ENCODE data around the gene TBC1D21. TPM values are rescaled to one million over a fixed set of nuclear protein-coding genes. Genes with fewer than 3 reads are reported as not detected.
"Not testable (repeated sequence)": the region's sequence is repeated elsewhere in the genome, so short reads cannot be mapped to it uniquely, and the experiment has no call there.

The TBC1D21 gene
- polyA plus RNA-seq, 1 donor: not detected

DNA sequence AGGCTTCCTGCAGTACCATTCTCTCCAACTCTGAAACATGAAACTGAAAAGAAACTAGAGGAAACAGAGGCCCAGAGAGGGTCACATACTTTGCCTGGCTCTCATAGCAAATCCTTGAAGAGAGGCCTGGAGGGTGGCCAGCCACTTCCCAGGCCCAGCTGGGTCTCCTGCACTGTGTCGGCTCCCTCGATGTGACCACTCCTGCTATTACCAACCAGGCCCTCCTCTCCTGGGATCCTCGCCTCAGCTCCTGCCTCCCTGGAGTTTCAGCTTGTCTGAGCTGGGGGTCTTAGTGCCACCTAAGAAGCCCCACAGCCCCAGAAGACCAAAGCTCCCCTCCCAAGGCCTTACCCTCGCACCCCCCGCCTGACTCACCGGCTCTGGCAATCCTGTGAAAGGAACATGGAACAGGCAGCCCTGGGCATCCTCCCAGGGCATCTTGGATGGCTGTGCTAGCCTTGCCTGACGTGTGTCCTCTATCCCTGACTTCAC is 57.5 kb downstream of the TBC1D21 start:
- peaks cover 8% of the 10 kb centered on the region for H3K4me1 ChIP-seq (ENCODE audit: control insufficient read depth, insufficient read depth, low read length)
- no peaks in the 10 kb centered on the region for H3K9me3 ChIP-seq (ENCODE audit: control insufficient read depth, low read depth, low read length)
- no peak overlapping the region for H3K4me3 ChIP-seq (ENCODE audit: low read length)
- WGBS (ENCODE audit: insufficient coverage, low lambda C conversion rate): no CpG with 5 or more reads among the region's 7 CpGs
- no peak for DNase-seq
- peaks cover 5% of the 10 kb centered on the region for H3K27me3 ChIP-seq (ENCODE audit: control insufficient read depth, insufficient read depth, low read length)
- H3K27ac ChIP-seq (ENCODE audit: low read length): no peak overlapping the region
- no peaks in the 10 kb centered on the region for H3K36me3 ChIP-seq (ENCODE audit: control insufficient read depth, insufficient read depth, low read length)

DNA sequence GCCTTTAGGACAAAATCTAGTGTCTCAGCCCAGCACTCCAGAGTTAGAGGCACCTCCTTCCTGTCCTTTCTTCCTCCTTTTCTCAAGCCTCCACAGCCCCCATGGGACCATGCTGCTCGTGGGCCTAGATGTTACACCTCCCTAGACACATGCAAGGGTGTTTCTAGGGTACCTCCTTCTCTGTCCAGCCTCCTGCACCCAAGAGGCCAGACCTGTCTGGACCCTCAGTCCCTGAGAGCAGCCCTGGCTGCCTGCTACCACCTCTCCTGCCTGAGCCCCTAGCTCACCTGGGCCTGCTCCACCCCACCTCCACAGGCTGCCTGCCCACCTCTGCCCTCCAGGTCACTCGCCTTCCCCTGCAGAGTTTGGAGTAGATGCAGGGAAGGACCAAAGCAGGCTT is 58.1 kb downstream of the TBC1D21 start:
- no peak for DNase-seq
- no peaks in the 10 kb centered on the region for H3K36me3 ChIP-seq (ENCODE audit: control insufficient read depth, insufficient read depth, low read length)
- H3K27me3 ChIP-seq (ENCODE audit: control insufficient read depth, insufficient read depth, low read length): peaks cover 5% of the 10 kb centered on the region
- H3K27ac ChIP-seq (ENCODE audit: low read length): no peak overlapping the region
- H3K9me3 ChIP-seq (ENCODE audit: control insufficient read depth, low read depth, low read length): no peaks in the 10 kb centered on the region
- no peak overlapping the region for H3K4me3 ChIP-seq (ENCODE audit: low read length)
- no CpG with 5 or more reads among the region's 2 CpGs for WGBS (ENCODE audit: insufficient coverage, low lambda C conversion rate)
- H3K4me1 ChIP-seq (ENCODE audit: control insufficient read depth, insufficient read depth, low read length): peaks cover 7% of the 10 kb centered on the region

DNA sequence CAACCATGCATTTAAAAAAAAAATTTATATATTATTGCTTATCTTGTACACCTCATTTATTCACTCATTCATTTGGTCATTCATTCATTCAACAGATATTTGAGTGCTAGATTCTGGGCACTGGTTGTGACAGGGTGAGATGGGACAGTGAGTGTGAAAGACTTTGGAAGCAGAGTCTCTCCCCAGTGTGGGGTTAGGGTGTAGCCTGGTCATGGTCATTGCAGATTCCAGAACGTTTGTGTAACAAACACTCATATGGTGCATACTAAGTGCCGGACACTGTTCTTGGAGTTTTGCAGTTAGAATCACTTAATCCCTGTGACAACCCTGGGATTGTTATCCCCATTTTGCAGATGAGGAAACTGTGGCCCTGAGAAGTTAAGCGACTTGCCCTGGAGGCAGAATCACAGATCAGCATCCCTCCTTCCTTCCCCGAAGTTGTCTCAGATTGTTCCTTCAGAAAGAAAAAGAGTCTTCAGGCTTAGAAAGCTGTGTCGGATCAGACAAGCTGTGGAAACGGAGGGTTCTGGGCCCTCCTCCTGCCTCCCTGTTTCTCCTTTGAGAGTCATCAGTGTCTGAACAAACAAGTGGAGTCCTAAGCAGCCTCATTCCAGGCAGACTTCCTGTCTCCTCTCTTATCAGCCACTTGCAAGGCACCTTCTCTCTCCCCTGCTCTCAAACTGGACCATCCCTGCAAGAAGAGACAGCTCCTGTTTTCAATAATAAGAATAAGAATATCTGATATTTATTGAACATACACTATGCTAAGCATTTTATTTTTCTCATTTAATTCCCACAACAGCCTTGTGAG is 59.2 kb downstream of the TBC1D21 start:
- H3K4me1 ChIP-seq (ENCODE audit: control insufficient read depth, insufficient read depth, low read length): peaks cover 5% of the 10 kb centered on the region

DNA sequence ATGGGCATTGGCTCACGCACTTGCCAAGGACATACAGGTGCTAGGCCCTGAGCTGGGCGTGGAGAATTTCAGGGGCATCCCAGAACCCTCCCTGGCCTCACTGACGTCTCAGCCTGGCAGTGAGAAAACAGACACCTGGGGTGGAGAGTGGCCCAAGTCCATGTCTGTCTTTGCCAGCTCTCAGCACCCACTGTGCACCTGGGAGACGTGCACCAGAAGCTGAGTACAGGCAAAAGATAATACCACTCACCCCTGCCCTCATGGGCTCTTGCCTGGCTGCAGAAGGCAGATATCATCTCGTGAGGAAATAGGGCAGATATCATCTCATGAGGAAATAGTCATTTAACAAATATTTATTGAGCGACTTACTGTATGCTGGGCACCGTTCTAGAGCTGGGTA is 60.9 kb downstream of the TBC1D21 start:
- 66% methylated on average over 3 of the region's 7 CpGs for WGBS (ENCODE audit: insufficient coverage, low lambda C conversion rate)
- no peaks in the 10 kb centered on the region for H3K9me3 ChIP-seq (ENCODE audit: control insufficient read depth, low read depth, low read length)
- H3K27me3 ChIP-seq (ENCODE audit: control insufficient read depth, insufficient read depth, low read length): peaks cover 3% of the 10 kb centered on the region
- H3K27ac ChIP-seq (ENCODE audit: low read length): no peak overlapping the region
- no peaks in the 10 kb centered on the region for H3K36me3 ChIP-seq (ENCODE audit: control insufficient read depth, insufficient read depth, low read length)
- no peaks in the 10 kb centered on the region for H3K4me1 ChIP-seq (ENCODE audit: control insufficient read depth, insufficient read depth, low read length)
- no peak overlapping the region for H3K4me3 ChIP-seq (ENCODE audit: low read length)
- no peak for DNase-seq

More for the DNA sequence above, 59.2 kb downstream of the TBC1D21 start:
- Histone ChIP-seq H3K27me3 (ENCODE audit: control insufficient read depth, insufficient read depth, low read length) (peaks cover 5% of the 10 kb centered on the region), H3K9me3 (ENCODE audit: control insufficient read depth, low read depth, low read length) (no peaks in the 10 kb centered on the region), H3K27ac (ENCODE audit: low read length) (no peak overlapping the region), H3K4me3 (ENCODE audit: low read length) (no peak overlapping the region), H3K36me3 (ENCODE audit: control insufficient read depth, insufficient read depth, low read length) (no peaks in the 10 kb centered on the region)
- no peak for DNase-seq
- no CpG with 5 or more reads among the region's 6 CpGs for WGBS (ENCODE audit: insufficient coverage, low lambda C conversion rate)

DNA sequence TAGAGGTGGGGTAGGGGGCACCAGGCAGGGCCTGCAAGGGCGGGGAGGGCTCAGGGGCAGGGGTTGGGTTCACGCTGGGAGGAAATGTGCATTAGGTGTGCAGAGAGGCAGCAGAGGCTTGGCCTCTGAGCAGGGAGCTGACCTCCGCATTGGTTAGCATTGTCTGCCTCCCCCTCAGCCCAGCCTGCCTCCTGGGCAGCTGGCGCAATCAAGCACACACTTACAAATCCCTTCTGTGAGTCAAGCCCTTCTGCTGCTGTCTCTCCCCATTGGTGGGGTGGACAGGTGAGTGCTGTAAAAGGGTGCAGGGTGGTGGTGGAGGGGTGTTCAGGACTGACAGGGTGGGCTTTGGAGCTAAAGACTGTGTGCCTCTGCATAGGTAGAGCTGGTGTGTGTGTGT is 62.2 kb downstream of the TBC1D21 start:
- H3K9me3 ChIP-seq (ENCODE audit: control insufficient read depth, low read depth, low read length): no peaks in the 10 kb centered on the region
- H3K36me3 ChIP-seq (ENCODE audit: control insufficient read depth, insufficient read depth, low read length): no peaks in the 10 kb centered on the region
- H3K4me1 ChIP-seq (ENCODE audit: control insufficient read depth, insufficient read depth, low read length): no peaks in the 10 kb centered on the region
- WGBS (ENCODE audit: insufficient coverage, low lambda C conversion rate): no CpG with 5 or more reads among the region's 4 CpGs
- no peaks in the 10 kb centered on the region for H3K27me3 ChIP-seq (ENCODE audit: control insufficient read depth, insufficient read depth, low read length)
- H3K4me3 ChIP-seq (ENCODE audit: low read length): no peak overlapping the region
- no peak for DNase-seq
- no peak overlapping the region for H3K27ac ChIP-seq (ENCODE audit: low read length)

DNA sequence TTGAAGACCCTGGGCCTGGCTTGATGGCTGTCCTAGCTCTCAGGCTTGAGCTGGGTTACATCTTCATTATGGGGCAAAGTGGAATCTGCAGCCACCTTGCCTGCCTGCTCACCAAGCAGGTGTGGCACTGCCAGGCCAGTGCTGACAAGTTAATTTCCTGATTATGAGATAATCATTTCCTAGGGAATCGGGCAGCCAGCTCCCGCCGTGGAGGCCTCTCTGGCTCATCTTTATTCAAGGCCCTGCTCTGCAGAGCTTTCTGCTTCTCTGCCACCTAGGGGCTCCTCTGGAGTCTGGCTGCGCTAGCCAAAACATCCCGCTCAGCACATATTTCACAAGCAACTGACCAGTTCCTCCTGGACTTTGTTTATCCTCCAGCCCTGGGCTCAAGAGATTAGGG is 62.8 kb downstream of the TBC1D21 start:
- Histone ChIP-seq H3K36me3 (ENCODE audit: control insufficient read depth, insufficient read depth, low read length) (no peaks in the 10 kb centered on the region), H3K4me1 (ENCODE audit: control insufficient read depth, insufficient read depth, low read length) (no peaks in the 10 kb centered on the region), H3K27me3 (ENCODE audit: control insufficient read depth, insufficient read depth, low read length) (no peaks in the 10 kb centered on the region), H3K9me3 (ENCODE audit: control insufficient read depth, low read depth, low read length) (no peaks in the 10 kb centered on the region), H3K4me3 (ENCODE audit: low read length) (no peak overlapping the region), H3K27ac (ENCODE audit: low read length) (no peak overlapping the region)
- no peak for DNase-seq
- no CpG with 5 or more reads among the region's 5 CpGs for WGBS (ENCODE audit: insufficient coverage, low lambda C conversion rate)

DNA sequence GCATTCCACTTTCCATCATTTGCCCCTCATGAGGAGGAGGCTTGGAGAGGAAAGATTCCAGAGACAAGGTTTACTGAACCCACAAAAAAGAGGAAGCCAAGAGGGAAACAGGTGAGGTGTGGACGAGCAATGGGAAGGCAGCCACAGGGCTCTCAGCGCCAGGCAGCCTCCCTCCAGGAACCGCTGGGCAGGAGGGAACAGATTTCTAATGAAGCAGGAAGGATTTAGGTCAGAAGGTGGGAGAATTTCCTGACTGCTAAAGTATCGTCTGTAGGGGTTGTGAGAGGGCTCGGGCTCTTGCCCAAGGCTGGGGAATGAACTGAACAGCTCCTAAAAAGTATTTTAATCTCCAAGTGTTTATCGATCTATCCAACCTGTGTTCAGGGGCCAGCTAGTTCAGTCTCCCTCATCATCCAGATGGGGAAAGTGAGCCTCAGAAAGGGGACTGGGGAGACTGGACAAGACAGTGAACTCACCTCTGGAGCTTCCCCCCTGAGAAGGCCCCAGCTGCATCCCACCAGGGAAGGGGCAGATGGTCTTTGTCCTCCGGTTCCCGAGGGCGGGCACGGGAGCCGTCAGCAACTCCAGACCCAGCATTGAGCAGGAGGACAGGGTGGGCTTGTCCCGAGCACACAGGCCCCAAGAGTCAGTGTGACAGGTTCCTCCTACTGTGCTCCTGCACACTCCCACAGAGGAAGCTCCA is 63.4 kb downstream of the TBC1D21 start:
- no peak for DNase-seq
- whole genome bisulfite sequencing (ENCODE audit: insufficient coverage, low lambda C conversion rate): 70% methylated on average over 2 of the region's 12 CpGs
- Histone ChIP-seq H3K36me3 (ENCODE audit: control insufficient read depth, insufficient read depth, low read length) (no peaks in the 10 kb centered on the region), H3K27ac (ENCODE audit: low read length) (no peak overlapping the region), H3K4me1 (ENCODE audit: control insufficient read depth, insufficient read depth, low read length) (no peaks in the 10 kb centered on the region), H3K9me3 (ENCODE audit: control insufficient read depth, low read depth, low read length) (no peaks in the 10 kb centered on the region), H3K4me3 (ENCODE audit: low read length) (no peak overlapping the region), H3K27me3 (ENCODE audit: control insufficient read depth, insufficient read depth, low read length) (no peaks in the 10 kb centered on the region)

DNA sequence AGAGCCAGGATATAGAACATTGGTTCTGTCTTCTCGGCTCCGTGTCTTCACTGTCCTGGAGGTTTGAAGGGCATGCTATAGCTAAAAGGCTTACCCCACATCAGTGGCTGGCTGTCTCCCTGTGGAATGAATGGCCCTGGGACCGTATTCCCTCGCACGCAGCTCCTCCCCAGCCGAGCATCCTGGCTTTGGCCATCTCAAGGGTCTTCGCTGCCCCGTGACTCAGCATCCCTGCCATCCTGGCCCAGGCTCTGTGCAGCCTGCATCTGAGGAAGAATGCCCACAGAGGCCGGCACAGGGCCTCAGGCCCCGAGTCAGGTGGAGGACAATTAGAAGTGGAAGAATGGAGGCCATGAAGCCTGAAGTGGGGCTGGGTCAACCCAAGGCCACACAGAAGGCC is 63.9 kb downstream of the TBC1D21 start:
- H3K27ac ChIP-seq (ENCODE audit: low read length): no peak overlapping the region
- no peak for DNase-seq
- H3K27me3 ChIP-seq (ENCODE audit: control insufficient read depth, insufficient read depth, low read length): no peaks in the 10 kb centered on the region
- no peak overlapping the region for H3K4me3 ChIP-seq (ENCODE audit: low read length)
- H3K36me3 ChIP-seq (ENCODE audit: control insufficient read depth, insufficient read depth, low read length): no peaks in the 10 kb centered on the region
- no CpG with 5 or more reads among the region's 10 CpGs for WGBS (ENCODE audit: insufficient coverage, low lambda C conversion rate)
- no peaks in the 10 kb centered on the region for H3K4me1 ChIP-seq (ENCODE audit: control insufficient read depth, insufficient read depth, low read length)
- no peaks in the 10 kb centered on the region for H3K9me3 ChIP-seq (ENCODE audit: control insufficient read depth, low read depth, low read length)

DNA sequence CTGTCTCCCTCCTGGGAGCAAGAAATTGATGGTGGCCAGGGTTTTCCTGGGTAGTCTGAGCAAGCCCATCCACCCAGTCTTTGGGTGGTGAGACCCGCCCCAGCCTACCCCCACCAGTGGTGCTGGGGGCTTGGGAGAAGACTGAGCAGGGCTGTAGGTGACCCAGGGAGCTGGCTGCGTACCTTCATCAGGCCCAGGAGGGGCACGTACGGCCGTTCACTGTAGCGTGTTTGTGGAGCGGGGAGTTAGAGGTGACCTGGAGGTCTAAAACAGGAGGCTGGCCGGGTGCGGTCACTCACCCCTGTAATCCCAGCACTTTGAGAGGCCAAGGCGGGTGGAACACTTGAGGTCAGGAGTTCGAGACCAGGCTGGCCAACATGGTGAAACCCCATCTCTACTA is 64.4 kb downstream of the TBC1D21 start:
- WGBS (ENCODE audit: insufficient coverage, low lambda C conversion rate): no CpG with 5 or more reads among the region's 11 CpGs
- Histone ChIP-seq H3K36me3 (ENCODE audit: control insufficient read depth, insufficient read depth, low read length) (no peaks in the 10 kb centered on the region), H3K4me3 (ENCODE audit: low read length) (no peak overlapping the region), H3K9me3 (ENCODE audit: control insufficient read depth, low read depth, low read length) (no peaks in the 10 kb centered on the region), H3K27me3 (ENCODE audit: control insufficient read depth, insufficient read depth, low read length) (no peaks in the 10 kb centered on the region), H3K4me1 (ENCODE audit: control insufficient read depth, insufficient read depth, low read length) (no peaks in the 10 kb centered on the region), H3K27ac (ENCODE audit: low read length) (no peak overlapping the region)
- DNase-seq: no peak

DNA sequence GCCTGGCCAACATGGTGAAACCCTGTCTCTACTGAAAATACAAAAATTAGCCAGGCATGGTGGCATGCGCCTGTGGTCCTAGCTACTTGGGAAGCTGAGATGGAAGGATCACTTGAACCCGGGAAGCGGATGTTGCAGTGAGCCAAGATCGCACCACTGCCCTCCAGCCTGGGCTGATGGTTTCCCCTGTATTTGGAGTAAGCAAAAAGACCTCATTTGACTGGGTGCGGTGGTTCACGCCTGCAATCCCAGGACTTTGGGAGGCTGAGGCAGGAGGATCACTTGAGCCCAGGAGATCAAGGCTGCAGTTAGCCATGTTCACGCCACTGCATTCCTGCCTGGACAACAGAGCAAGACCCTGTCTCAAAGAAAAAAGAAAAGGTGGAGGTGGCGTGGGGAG is 65.2 kb downstream of the TBC1D21 start:
- not testable (repeated sequence) for H3K36me3 ChIP-seq (ENCODE audit: control insufficient read depth, insufficient read depth, low read length); DNase-seq; H3K27me3 ChIP-seq (ENCODE audit: control insufficient read depth, insufficient read depth, low read length); H3K27ac ChIP-seq (ENCODE audit: low read length); H3K4me3 ChIP-seq (ENCODE audit: low read length); H3K9me3 ChIP-seq (ENCODE audit: control insufficient read depth, low read depth, low read length); H3K4me1 ChIP-seq (ENCODE audit: control insufficient read depth, insufficient read depth, low read length)
- WGBS (ENCODE audit: insufficient coverage, low lambda C conversion rate): no CpG with 5 or more reads among the region's 8 CpGs

Measured in large intestine (tissue), 3 donors.